Measurements from ENCODE around the gene PAGR1. TPM values are rescaled to one million over a fixed set of nuclear protein-coding genes. Genes with fewer than 3 reads are reported as not detected.
A peak's percentile ranks its signal among the peaks of the same experiment; 100 is the strongest.
"Not testable (repeated sequence)": the region's sequence is repeated elsewhere in the genome, so short reads cannot be mapped to it uniquely, and the experiment has no call there.

PAGR1 gene
- total RNA-seq, 1 donor from 2014 or later, result 47.6 TPM

DNA sequence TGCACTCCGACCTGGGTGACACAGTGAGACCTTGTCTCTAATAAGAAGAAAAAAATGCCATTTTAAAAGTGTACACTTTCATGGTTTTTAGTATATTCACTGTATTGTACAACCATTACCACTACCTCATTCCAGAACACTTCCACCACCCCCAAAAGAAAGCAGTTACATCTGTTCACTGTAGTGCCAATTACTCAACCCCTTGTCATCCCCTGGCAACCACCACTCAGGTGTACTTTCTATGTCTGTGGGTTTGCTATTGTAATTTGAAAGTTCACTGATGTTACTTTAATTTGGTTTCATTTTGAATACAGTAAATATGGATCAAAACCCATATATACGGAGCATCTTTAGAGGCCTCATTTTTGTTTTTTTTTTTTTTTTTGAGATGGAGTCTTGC is 31.8 kb upstream of the PAGR1 start:
- H3K9me3 Mint-ChIP-seq, result no peaks in the 10 kb centered on the region
- DNase-seq (ENCODE audit: low read depth, low spot score), result no peak
- TF ChIP-seq, protein P1, sequence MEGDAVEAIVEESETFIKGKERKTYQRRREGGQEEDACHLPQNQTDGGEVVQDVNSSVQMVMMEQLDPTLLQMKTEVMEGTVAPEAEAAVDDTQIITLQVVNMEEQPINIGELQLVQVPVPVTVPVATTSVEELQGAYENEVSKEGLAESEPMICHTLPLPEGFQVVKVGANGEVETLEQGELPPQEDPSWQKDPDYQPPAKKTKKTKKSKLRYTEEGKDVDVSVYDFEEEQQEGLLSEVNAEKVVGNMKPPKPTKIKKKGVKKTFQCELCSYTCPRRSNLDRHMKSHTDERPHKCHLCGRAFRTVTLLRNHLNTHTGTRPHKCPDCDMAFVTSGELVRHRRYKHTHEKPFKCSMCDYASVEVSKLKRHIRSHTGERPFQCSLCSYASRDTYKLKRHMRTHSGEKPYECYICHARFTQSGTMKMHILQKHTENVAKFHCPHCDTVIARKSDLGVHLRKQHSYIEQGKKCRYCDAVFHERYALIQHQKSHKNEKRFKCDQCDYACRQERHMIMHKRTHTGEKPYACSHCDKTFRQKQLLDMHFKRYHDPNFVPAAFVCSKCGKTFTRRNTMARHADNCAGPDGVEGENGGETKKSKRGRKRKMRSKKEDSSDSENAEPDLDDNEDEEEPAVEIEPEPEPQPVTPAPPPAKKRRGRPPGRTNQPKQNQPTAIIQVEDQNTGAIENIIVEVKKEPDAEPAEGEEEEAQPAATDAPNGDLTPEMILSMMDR (conservative IDR thresholded peaks at IDR 0.05), result no peak
- no peaks in the 10 kb centered on the region for H3K36me3 Mint-ChIP-seq (ENCODE audit: low read depth)
- no peak overlapping the region for H3K27ac Mint-ChIP-seq (ENCODE audit: unreplicated experiment)
- H3K4me3 Mint-ChIP-seq, result no peak overlapping the region
- peaks cover 16% of the 10 kb centered on the region for H3K27me3 Mint-ChIP-seq (ENCODE audit: low read depth)
- peaks cover 19% of the 10 kb centered on the region for H3K4me1 Mint-ChIP-seq

DNA sequence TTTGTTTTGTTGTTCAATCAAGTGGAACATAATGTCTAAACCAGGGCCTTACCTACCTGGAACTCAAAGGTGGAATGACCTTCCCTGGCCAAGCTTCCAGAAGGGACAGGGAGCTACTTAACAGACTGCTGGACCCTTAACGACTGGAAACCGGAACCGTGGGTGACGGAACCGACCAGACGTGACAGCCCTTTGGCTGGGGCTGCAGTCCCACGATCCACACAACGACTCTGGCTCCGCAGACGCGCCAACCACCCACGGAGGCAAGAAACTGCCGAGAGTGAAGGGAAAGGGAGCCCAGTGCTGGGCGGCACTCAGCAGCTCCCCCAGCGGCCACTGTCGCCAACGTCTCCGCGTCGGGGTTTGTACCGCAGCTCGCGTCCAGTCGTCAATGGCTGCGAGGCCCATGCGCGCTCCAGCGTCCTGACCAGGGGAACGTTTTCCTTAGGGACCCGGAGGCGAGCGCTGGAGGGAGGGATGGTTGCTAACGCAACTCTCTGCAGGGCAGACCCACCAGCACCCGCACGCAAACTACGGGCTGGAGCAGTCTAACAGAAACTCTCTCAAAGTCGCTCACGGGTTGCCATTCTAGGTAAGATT is 31.0 kb upstream of the PAGR1 start:
- Mint-ChIP-seq H3K9me3 (no peaks in the 10 kb centered on the region), H3K4me1 (peaks cover 22% of the 10 kb centered on the region), H3K27ac (ENCODE audit: unreplicated experiment) (peak overlapping the region; percentile 92), H3K4me3 (peak overlapping the region; percentile 79), H3K27me3 (ENCODE audit: low read depth) (peaks cover 10% of the 10 kb centered on the region), H3K36me3 (ENCODE audit: low read depth) (no peaks in the 10 kb centered on the region)
- TF ChIP-seq, protein P1 (conservative IDR thresholded peaks at IDR 0.05), result peak; percentile 74
- DNase-seq (ENCODE audit: low read depth, low spot score), result peak; percentile 73

DNA sequence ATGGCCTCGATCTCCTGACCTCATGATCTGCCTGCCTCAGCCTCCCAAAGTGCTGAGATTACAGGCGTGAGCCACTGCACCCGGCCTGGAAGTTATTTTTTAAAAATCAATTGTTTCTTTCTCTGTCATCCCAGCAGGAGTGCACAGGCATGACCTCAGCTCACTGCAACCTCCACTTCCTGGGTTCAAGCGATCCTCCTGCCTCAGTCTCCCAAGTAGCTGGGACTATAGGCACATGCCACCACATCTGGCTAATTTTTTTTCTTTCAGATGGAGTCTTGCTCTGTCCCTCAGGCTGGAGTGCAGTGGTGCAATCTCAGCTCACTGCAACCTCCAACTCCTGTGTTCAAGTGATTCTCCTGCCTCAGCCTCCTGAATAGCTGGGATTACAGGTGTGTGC is 28.8 kb upstream of the PAGR1 start:
- not testable (repeated sequence) for DNase-seq (ENCODE audit: low read depth, low spot score); H3K27me3 Mint-ChIP-seq (ENCODE audit: low read depth); H3K9me3 Mint-ChIP-seq; H3K36me3 Mint-ChIP-seq (ENCODE audit: low read depth); H3K27ac Mint-ChIP-seq (ENCODE audit: unreplicated experiment)
- H3K4me1 Mint-ChIP-seq, result peaks cover 44% of the 10 kb centered on the region
- H3K4me3 Mint-ChIP-seq, result peak overlapping the region; percentile 22

DNA sequence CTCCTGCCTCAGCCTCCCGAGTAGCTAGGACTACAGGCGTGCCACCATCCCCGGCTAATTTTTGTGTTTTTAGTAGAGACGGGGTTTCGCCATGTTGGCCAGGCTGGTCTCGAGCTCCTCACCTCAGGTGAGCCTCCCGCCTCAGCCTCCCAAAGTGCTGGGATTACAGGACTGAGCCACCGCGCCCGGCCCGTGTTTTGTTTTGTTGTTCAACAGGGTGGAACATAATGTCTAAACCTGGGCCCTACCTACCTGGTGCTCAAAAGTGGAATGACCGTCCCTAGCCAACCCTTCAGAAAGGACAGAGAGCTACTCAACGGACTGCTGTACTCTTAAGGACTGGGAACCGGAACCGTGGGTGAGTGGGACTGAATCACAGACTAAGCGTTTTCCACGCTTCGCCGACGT is 26.2 kb upstream of the PAGR1 start:
- H3K4me1 Mint-ChIP-seq, result peaks cover 51% of the 10 kb centered on the region
- H3K27me3 Mint-ChIP-seq (ENCODE audit: low read depth), result no peaks in the 10 kb centered on the region
- DNase-seq (ENCODE audit: low read depth, low spot score), result no peak
- TF ChIP-seq, protein P1 (conservative IDR thresholded peaks at IDR 0.05), result no peak
- H3K9me3 Mint-ChIP-seq, result no peaks in the 10 kb centered on the region
- peak overlapping the region; percentile 95 for H3K27ac Mint-ChIP-seq (ENCODE audit: unreplicated experiment)
- H3K36me3 Mint-ChIP-seq (ENCODE audit: low read depth), result peaks cover 11% of the 10 kb centered on the region
- peak overlapping the region; percentile 99 for H3K4me3 Mint-ChIP-seq

DNA sequence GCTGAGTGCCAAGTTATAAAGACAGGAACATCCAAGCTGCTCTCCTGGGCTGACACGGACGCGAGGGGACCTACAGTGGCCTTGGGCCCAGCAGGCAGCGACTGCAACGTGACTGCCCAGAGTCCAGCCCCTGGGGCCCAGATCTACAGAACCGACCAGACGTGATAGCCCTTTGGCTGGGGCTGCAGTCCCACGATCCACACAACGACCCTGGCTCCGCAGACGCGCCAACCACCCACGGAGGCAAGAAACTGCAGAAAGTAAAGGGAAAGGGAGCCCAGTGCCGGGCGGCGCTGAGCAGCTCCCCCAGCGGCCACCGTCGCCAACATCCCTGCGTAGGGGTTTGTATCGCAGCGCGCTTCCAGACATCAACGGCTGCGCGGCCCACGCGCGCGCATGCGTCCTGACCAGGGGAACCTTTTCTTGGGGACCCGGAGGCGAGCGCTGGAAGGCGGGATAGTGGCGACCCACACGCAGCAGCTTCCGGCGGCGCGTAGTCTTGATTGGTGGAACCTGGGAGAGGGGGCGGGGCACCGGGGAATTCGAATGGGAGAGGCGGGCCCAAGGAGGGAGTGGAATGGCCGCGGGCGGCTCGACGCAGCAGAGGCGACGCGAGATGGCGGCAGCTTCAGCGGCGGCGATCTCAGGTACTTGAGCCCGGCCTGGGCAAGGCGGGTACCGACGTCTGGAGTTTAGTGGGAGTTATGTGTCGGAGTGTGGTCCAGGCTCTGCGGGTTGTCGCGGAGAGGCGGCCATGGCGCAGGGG is 25.6 kb upstream of the PAGR1 start, which contains the start of gene KIF22:
TSS of gene KIF22 (plus strand) at position 569 of the 766 bp plus-strand sequence. CDS start at position 578, 9 bp downstream.
- H3K36me3 Mint-ChIP-seq (ENCODE audit: low read depth), result peaks cover 11% of the 10 kb centered on the region
- TF ChIP-seq, protein P1 (conservative IDR thresholded peaks at IDR 0.05), result peak; percentile 80
- H3K4me1 Mint-ChIP-seq, result peaks cover 48% of the 10 kb centered on the region
- no peaks in the 10 kb centered on the region for H3K27me3 Mint-ChIP-seq (ENCODE audit: low read depth)
- H3K27ac Mint-ChIP-seq (ENCODE audit: unreplicated experiment), result peak within 1 kb of the TSS; percentile 100
- no peaks in the 10 kb centered on the region for H3K9me3 Mint-ChIP-seq
- peak; percentile 100 for DNase-seq (ENCODE audit: low read depth, low spot score)
- peak within 1 kb of the TSS; percentile 99 for H3K4me3 Mint-ChIP-seq

All from neural crest cell (in vitro differentiated cells).